WTC11 (cell line): ENCODE results near the gene KCND3. TPM values are rescaled to one million over a fixed set of nuclear protein-coding genes. Genes with fewer than 3 reads are reported as not detected.

ENCODE experiments used
- ATAC-seq: fragments of 200-7000 bp; cut with Tn5 transposase; 2 replicates; pipeline ENCODE4 v1.10.0; 2021; ENCODE audit warnings: mild to moderate bottlenecking, moderate library complexity
- CTCF ChIA-PET: fragments of 300-600 bp; sonication (Branson Sonifier 250); formaldehyde crosslinking; loops from one replicate; lab custom pipeline; 2021; ENCODE audit warnings: antibody characterized with exemption; lab: Charles Lee
- POLR2A ChIA-PET: fragments of 350-600 bp; sonication (Branson Sonifier 250); formaldehyde crosslinking; loops from one replicate; lab custom pipeline; 2021; ENCODE audit warnings: antibody characterized with exemption; lab: Charles Lee
- DNase-seq: peaks from one replicate; pipeline ENCODE4 v3.0.0; 2021; ENCODE audit warnings: low spot score
- H3K27ac Mint-ChIP-seq: 2 replicates; pipeline ENCODE4 v1.8.0; 2021; ENCODE audit warnings: mixed read lengths
- H3K27me3 Mint-ChIP-seq: 2 replicates; pipeline ENCODE4 v1.8.0; 2021; ENCODE audit warnings: low read depth, mild to moderate bottlenecking, moderate library complexity, mixed read lengths
- H3K36me3 Mint-ChIP-seq: 2 replicates; pipeline ENCODE4 v1.8.0; 2021; ENCODE audit warnings: mixed read lengths
- H3K4me1 Mint-ChIP-seq: 2 replicates; pipeline ENCODE4 v1.8.0; 2022; ENCODE audit warnings: mixed read lengths
- H3K4me3 Mint-ChIP-seq: 2 replicates; pipeline ENCODE4 v1.8.0; 2021; ENCODE audit warnings: mild to moderate bottlenecking, moderate library complexity, mixed read lengths
- H3K9me3 Mint-ChIP-seq: 2 replicates; pipeline ENCODE4 v1.8.0; 2021; ENCODE audit warnings: mixed read lengths
- CDX4 ChIP-seq: fragments of 250-450 bp; sonication (Bioruptor Pico); IDR thresholded peaks from 2 replicates; pipeline ENCODE4 v1.9.0; 2021; ENCODE audit warnings: moderate library complexity, mild to moderate bottlenecking, inconsistent platforms, borderline replicate concordance
- ELF4 ChIP-seq: sonication (generic); formaldehyde crosslinking; IDR thresholded peaks from 2 replicates; pipeline ENCODE4 v1.8.1; 2022; ENCODE audit warnings: low read depth, mild to moderate bottlenecking, moderate library complexity, missing genetic modification reagents
- GABPB1 ChIP-seq: sonication (generic); formaldehyde crosslinking; IDR thresholded peaks from 2 replicates; pipeline ENCODE4 v1.8.1; 2023; ENCODE audit warnings: mild to moderate bottlenecking, missing genetic modification reagents
- GTF2I ChIP-seq: fragments of 250-450 bp; sonication (Bioruptor Pico); conservative IDR thresholded peaks from 2 replicates; pipeline ENCODE4 v1.4.0; 2021; ENCODE audit warnings: mild to moderate bottlenecking
- KAT7 ChIP-seq: sonication (generic); formaldehyde crosslinking; IDR thresholded peaks from 2 replicates; pipeline ENCODE4 v1.8.1; 2023; ENCODE audit warnings: missing genetic modification reagents, mild to moderate bottlenecking, borderline replicate concordance
- MLX ChIP-seq: sonication (generic); formaldehyde crosslinking; IDR thresholded peaks from 2 replicates; pipeline ENCODE4 v1.8.1; 2023; ENCODE audit warnings: mild to moderate bottlenecking, missing genetic modification reagents, moderate library complexity
- PRDM15 ChIP-seq: sonication (generic); formaldehyde crosslinking; IDR thresholded peaks from 2 replicates; pipeline ENCODE4 v1.8.0; 2022; ENCODE audit warnings: missing genetic modification reagents
- SMAD3 ChIP-seq: sonication (generic); formaldehyde crosslinking; IDR thresholded peaks from 2 replicates; pipeline ENCODE4 v1.8.0; 2022; ENCODE audit warnings: missing genetic modification reagents, mild to moderate bottlenecking, borderline replicate concordance
- SP1 ChIP-seq: sonication (generic); formaldehyde crosslinking; conservative IDR thresholded peaks from 2 replicates; pipeline ENCODE4 v1.8.1; 2022; ENCODE audit warnings: missing genetic modification reagents
- TCF7 ChIP-seq: sonication (generic); formaldehyde crosslinking; IDR thresholded peaks from 2 replicates; pipeline ENCODE4 v1.8.0; 2022; ENCODE audit warnings: mild to moderate bottlenecking, low read depth, missing genetic modification reagents, moderate library complexity
- TEAD1 ChIP-seq: sonication (generic); formaldehyde crosslinking; IDR thresholded peaks from 2 replicates; pipeline ENCODE4 v1.8.0; 2022; ENCODE audit warnings: mild to moderate bottlenecking, missing genetic modification reagents
- TP53 ChIP-seq: sonication (generic); formaldehyde crosslinking; IDR thresholded peaks from 2 replicates; pipeline ENCODE4 v1.8.1; 2023; ENCODE audit warnings: mild to moderate bottlenecking, missing genetic modification reagents
- ZBTB21 ChIP-seq: sonication (generic); formaldehyde crosslinking; IDR thresholded peaks from 2 replicates; pipeline ENCODE4 v1.8.1; 2023; ENCODE audit warnings: mild to moderate bottlenecking, missing genetic modification reagents, borderline replicate concordance
- ZNF121 ChIP-seq: sonication (generic); formaldehyde crosslinking; IDR thresholded peaks from 2 replicates; pipeline ENCODE4 v1.8.0; 2023; ENCODE audit warnings: missing genetic modification reagents
- ZNF219 ChIP-seq: sonication (generic); formaldehyde crosslinking; IDR thresholded peaks from 2 replicates; pipeline ENCODE4 v1.8.0; 2023; ENCODE audit warnings: missing genetic modification reagents, mild to moderate bottlenecking, borderline replicate concordance
- ZNF671 ChIP-seq: fragments of 250-450 bp; sonication (Bioruptor Pico); IDR thresholded peaks from 2 replicates; pipeline ENCODE4 v1.8.0; 2021; ENCODE audit warnings: mild to moderate bottlenecking
- ZSCAN18 ChIP-seq: fragments of 250-450 bp; sonication (Bioruptor Pico); IDR thresholded peaks from 2 replicates; pipeline ENCODE4 v2.1.2; 2022; ENCODE audit warnings: mild to moderate bottlenecking, moderate library complexity
- total RNA-seq: library from RNA; stranded (reverse); gene quantifications from 3 replicates; pipeline ENCODE4 v1.2.3, GENCODE V29; 2021
- TF ChIP-seq, protein P1 (sequence below): sonication (generic); formaldehyde crosslinking; IDR thresholded peaks from 2 replicates; pipeline ENCODE4 v1.8.0; 2022; ENCODE audit warnings: mild to moderate bottlenecking, missing genetic modification reagents
- TF ChIP-seq, protein P2 (sequence below): fragments of 250-450 bp; sonication (Bioruptor Pico); IDR thresholded peaks from 2 replicates; pipeline ENCODE4 v1.9.0; 2021; ENCODE audit warnings: mild to moderate bottlenecking
- TF ChIP-seq, protein P3 (sequence below): sonication (generic); formaldehyde crosslinking; IDR thresholded peaks from 2 replicates; pipeline ENCODE4 v1.8.1; 2023; ENCODE audit warnings: mild to moderate bottlenecking, missing genetic modification reagents, borderline replicate concordance
- TF ChIP-seq, protein P4 (sequence below): sonication (generic); formaldehyde crosslinking; IDR thresholded peaks from 2 replicates; pipeline ENCODE4 v1.8.1; 2022; ENCODE audit warnings: missing genetic modification reagents, borderline replicate concordance

Gene KCND3
- total RNA-seq, 1 experiment from 2014 or later, result 0.35 TPM

- Mint-ChIP-seq H3K36me3 (no peaks in the 10 kb centered on the region), H3K9me3 (peaks cover 17% of the 10 kb centered on the region), H3K4me1 (peaks cover 7% of the 10 kb centered on the region), H3K4me3 (no peak overlapping the region), H3K27me3 (peaks cover 4% of the 10 kb centered on the region), H3K27ac (no peak overlapping the region)
- TF ChIP-seq, protein P1, sequence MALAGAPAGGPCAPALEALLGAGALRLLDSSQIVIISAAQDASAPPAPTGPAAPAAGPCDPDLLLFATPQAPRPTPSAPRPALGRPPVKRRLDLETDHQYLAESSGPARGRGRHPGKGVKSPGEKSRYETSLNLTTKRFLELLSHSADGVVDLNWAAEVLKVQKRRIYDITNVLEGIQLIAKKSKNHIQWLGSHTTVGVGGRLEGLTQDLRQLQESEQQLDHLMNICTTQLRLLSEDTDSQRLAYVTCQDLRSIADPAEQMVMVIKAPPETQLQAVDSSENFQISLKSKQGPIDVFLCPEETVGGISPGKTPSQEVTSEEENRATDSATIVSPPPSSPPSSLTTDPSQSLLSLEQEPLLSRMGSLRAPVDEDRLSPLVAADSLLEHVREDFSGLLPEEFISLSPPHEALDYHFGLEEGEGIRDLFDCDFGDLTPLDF, result no peak
- TF ChIP-seq SP1 (CRISPR knock-in tag) (no peak), MLX (no peak), SMAD3 (CRISPR knock-in tag) (no peak), TP53 (no peak), GTF2I (CRISPR knock-in tag) (no peak), ZNF121 (CRISPR knock-in tag) (no peak), ELF4 (CRISPR knock-in tag) (no peak), PRDM15 (CRISPR knock-in tag) (no peak), ZSCAN18 (CRISPR knock-in tag) (no peak), CDX4 (CRISPR knock-in tag) (no peak)
- TF ChIP-seq, protein P2, sequence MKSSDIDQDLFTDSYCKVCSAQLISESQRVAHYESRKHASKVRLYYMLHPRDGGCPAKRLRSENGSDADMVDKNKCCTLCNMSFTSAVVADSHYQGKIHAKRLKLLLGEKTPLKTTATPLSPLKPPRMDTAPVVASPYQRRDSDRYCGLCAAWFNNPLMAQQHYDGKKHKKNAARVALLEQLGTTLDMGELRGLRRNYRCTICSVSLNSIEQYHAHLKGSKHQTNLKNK (CRISPR knock-in tag), result no peak
- DNase-seq (no peak), ATAC-seq (no peak)
- CTCF ChIA-PET, result no interaction called here
- POLR2A ChIA-PET, result no interaction called here
These were observed 23.4 kb upstream of the KCND3 start for GRCh38 chr1:112012823-112013222.

GRCh38 chr1:112011202-112011601, 21.7 kb upstream of the KCND3 start:
- H3K36me3 Mint-ChIP-seq, result no peaks in the 10 kb centered on the region
- TF ChIP-seq TEAD1, result no peak
- TF ChIP-seq ZNF219 (CRISPR knock-in tag), result no peak
- no peak for TF ChIP-seq TCF7 (CRISPR knock-in tag)
- TF ChIP-seq, protein P1, result no peak
- TF ChIP-seq ZNF671 (CRISPR knock-in tag), result no peak
- no peak for TF ChIP-seq GABPB1 (CRISPR knock-in tag)
- no peak for TF ChIP-seq KAT7 (CRISPR knock-in tag)
- TF ChIP-seq, protein P3, sequence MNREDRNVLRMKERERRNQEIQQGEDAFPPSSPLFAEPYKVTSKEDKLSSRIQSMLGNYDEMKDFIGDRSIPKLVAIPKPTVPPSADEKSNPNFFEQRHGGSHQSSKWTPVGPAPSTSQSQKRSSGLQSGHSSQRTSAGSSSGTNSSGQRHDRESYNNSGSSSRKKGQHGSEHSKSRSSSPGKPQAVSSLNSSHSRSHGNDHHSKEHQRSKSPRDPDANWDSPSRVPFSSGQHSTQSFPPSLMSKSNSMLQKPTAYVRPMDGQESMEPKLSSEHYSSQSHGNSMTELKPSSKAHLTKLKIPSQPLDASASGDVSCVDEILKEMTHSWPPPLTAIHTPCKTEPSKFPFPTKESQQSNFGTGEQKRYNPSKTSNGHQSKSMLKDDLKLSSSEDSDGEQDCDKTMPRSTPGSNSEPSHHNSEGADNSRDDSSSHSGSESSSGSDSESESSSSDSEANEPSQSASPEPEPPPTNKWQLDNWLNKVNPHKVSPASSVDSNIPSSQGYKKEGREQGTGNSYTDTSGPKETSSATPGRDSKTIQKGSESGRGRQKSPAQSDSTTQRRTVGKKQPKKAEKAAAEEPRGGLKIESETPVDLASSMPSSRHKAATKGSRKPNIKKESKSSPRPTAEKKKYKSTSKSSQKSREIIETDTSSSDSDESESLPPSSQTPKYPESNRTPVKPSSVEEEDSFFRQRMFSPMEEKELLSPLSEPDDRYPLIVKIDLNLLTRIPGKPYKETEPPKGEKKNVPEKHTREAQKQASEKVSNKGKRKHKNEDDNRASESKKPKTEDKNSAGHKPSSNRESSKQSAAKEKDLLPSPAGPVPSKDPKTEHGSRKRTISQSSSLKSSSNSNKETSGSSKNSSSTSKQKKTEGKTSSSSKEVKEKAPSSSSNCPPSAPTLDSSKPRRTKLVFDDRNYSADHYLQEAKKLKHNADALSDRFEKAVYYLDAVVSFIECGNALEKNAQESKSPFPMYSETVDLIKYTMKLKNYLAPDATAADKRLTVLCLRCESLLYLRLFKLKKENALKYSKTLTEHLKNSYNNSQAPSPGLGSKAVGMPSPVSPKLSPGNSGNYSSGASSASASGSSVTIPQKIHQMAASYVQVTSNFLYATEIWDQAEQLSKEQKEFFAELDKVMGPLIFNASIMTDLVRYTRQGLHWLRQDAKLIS, result no peak
- TF ChIP-seq ZBTB21, result no peak
- TF ChIP-seq ZNF121 (CRISPR knock-in tag), result no peak
- TF ChIP-seq, protein P4, sequence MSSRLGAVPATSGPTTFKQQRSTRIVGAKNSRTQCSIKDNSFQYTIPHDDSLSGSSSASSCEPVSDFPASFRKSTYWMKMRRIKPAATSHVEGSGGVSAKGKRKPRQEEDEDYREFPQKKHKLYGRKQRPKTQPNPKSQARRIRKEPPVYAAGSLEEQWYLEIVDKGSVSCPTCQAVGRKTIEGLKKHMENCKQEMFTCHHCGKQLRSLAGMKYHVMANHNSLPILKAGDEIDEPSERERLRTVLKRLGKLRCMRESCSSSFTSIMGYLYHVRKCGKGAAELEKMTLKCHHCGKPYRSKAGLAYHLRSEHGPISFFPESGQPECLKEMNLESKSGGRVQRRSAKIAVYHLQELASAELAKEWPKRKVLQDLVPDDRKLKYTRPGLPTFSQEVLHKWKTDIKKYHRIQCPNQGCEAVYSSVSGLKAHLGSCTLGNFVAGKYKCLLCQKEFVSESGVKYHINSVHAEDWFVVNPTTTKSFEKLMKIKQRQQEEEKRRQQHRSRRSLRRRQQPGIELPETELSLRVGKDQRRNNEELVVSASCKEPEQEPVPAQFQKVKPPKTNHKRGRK (CRISPR knock-in tag), result no peak

More at GRCh38 chr1:112011202-112011601, 21.7 kb upstream of the KCND3 start:
- ATAC-seq (no peak), DNase-seq (no peak)
- POLR2A ChIA-PET, result no interaction called here
- Mint-ChIP-seq H3K27me3 (peaks cover 4% of the 10 kb centered on the region), H3K9me3 (peaks cover 17% of the 10 kb centered on the region), H3K27ac (no peak overlapping the region), H3K4me1 (peaks cover 23% of the 10 kb centered on the region), H3K4me3 (no peak overlapping the region)
- CTCF ChIA-PET, result no interaction called here
